HUES48 (cell line): ENCODE measurements around the gene CAPN10.

Experiments
- H3K27ac ChIP-seq: one replicate; pipeline ENCODE4 v1.7.0; 2013; ENCODE audit warnings: low read depth, low read length, inconsistent platforms
- H3K27me3 ChIP-seq: 2 replicates; pipeline ENCODE4 v1.6.1; 2013; ENCODE audit warnings: mild to moderate bottlenecking, low read length; ENCODE audit not compliant: control insufficient read depth, insufficient read depth
- H3K36me3 ChIP-seq: 2 replicates; pipeline ENCODE4 v1.6.1; 2013; ENCODE audit warnings: low read length; ENCODE audit not compliant: control insufficient read depth, insufficient read depth
- H3K4me1 ChIP-seq: 2 replicates; pipeline ENCODE4 v1.6.1; 2013; ENCODE audit warnings: mild to moderate bottlenecking, low read length; ENCODE audit not compliant: control insufficient read depth, insufficient read depth
- H3K4me3 ChIP-seq: 2 replicates; pipeline ENCODE4 v1.5.1; 2013; ENCODE audit warnings: mild to moderate bottlenecking, low read depth, low read length
- H3K9ac ChIP-seq: 2 replicates; pipeline ENCODE4 v1.6.1; 2013; ENCODE audit warnings: mild to moderate bottlenecking, low read depth, low read length, moderate library complexity
- H3K9me3 ChIP-seq: 2 replicates; pipeline ENCODE4 v1.6.1; 2013; ENCODE audit warnings: low read length; ENCODE audit not compliant: control insufficient read depth, insufficient read depth

CAPN10 gene

GRCh38 chr2:240593703-240594451 lies 7.3 kb downstream of the CAPN10 start:
- H3K27ac ChIP-seq = no peak overlapping the region
- no peaks in the 10 kb centered on the region for H3K9me3 ChIP-seq
- H3K9ac ChIP-seq = no peak overlapping the region
- H3K27me3 ChIP-seq = no peaks in the 10 kb centered on the region
- H3K4me3 ChIP-seq = no peak overlapping the region
- no peaks in the 10 kb centered on the region for H3K4me1 ChIP-seq
- peaks cover 48% of the 10 kb centered on the region for H3K36me3 ChIP-seq

- Histone ChIP-seq H3K9ac (no peak overlapping the region), H3K36me3 (peaks cover 52% of the 10 kb centered on the region), H3K27ac (no peak overlapping the region), H3K27me3 (no peaks in the 10 kb centered on the region), H3K4me1 (no peaks in the 10 kb centered on the region), H3K4me3 (no peak overlapping the region), H3K9me3 (no peaks in the 10 kb centered on the region)
Observed at GRCh38 chr2:240594511-240595380, 8.2 kb downstream of the CAPN10 start.

- H3K27ac ChIP-seq = no peak overlapping the region
- H3K9me3 ChIP-seq = no peaks in the 10 kb centered on the region
- no peaks in the 10 kb centered on the region for H3K27me3 ChIP-seq
- H3K9ac ChIP-seq = no peak overlapping the region
- H3K4me1 ChIP-seq = no peaks in the 10 kb centered on the region
- H3K36me3 ChIP-seq = peaks cover 49% of the 10 kb centered on the region
- no peak overlapping the region for H3K4me3 ChIP-seq
Observed at GRCh38 chr2:240595381-240596079, 9.0 kb downstream of the CAPN10 start.

GRCh38 chr2:240596080-240596460 lies 9.5 kb downstream of the CAPN10 start:
- Histone ChIP-seq H3K9ac (no peak overlapping the region), H3K4me3 (no peak overlapping the region), H3K36me3 (peaks cover 44% of the 10 kb centered on the region), H3K27me3 (no peaks in the 10 kb centered on the region), H3K27ac (no peak overlapping the region), H3K4me1 (no peaks in the 10 kb centered on the region), H3K9me3 (no peaks in the 10 kb centered on the region)

- Histone ChIP-seq H3K27me3 (no peaks in the 10 kb centered on the region), H3K4me1 (no peaks in the 10 kb centered on the region), H3K4me3 (no peak overlapping the region), H3K36me3 (peaks cover 39% of the 10 kb centered on the region), H3K9ac (no peak overlapping the region), H3K27ac (no peak overlapping the region), H3K9me3 (no peaks in the 10 kb centered on the region)
Observed at GRCh38 chr2:240596491-240596931, 10.0 kb downstream of the CAPN10 start.

GRCh38 chr2:240597054-240597418 lies 10.5 kb downstream of the CAPN10 start:
- Histone ChIP-seq H3K4me1 (no peaks in the 10 kb centered on the region), H3K27me3 (no peaks in the 10 kb centered on the region), H3K4me3 (no peak overlapping the region), H3K9me3 (no peaks in the 10 kb centered on the region), H3K36me3 (peaks cover 37% of the 10 kb centered on the region), H3K27ac (no peak overlapping the region), H3K9ac (no peak overlapping the region)

- Histone ChIP-seq H3K4me1 (no peaks in the 10 kb centered on the region), H3K27ac (no peak overlapping the region), H3K36me3 (peaks cover 34% of the 10 kb centered on the region), H3K9me3 (no peaks in the 10 kb centered on the region), H3K27me3 (no peaks in the 10 kb centered on the region), H3K4me3 (no peak overlapping the region), H3K9ac (no peak overlapping the region)
Observed at GRCh38 chr2:240597419-240598181, 11.1 kb downstream of the CAPN10 start.

GRCh38 chr2:240598311-240598911 lies 11.9 kb downstream of the CAPN10 start:
- H3K9me3 ChIP-seq = no peaks in the 10 kb centered on the region

GRCh38 chr2:240599141-240599583 lies 12.6 kb downstream of the CAPN10 start:
- H3K36me3 ChIP-seq = peaks cover 34% of the 10 kb centered on the region
- no peak overlapping the region for H3K27ac ChIP-seq
- H3K4me3 ChIP-seq = no peak overlapping the region
- H3K27me3 ChIP-seq = no peaks in the 10 kb centered on the region
- no peaks in the 10 kb centered on the region for H3K4me1 ChIP-seq
- no peak overlapping the region for H3K9ac ChIP-seq
- no peaks in the 10 kb centered on the region for H3K9me3 ChIP-seq

More at GRCh38 chr2:240598311-240598911, 11.9 kb downstream of the CAPN10 start:
- H3K27ac ChIP-seq = no peak overlapping the region
- peaks cover 34% of the 10 kb centered on the region for H3K36me3 ChIP-seq
- no peak overlapping the region for H3K9ac ChIP-seq
- H3K27me3 ChIP-seq = no peaks in the 10 kb centered on the region
- no peak overlapping the region for H3K4me3 ChIP-seq
- H3K4me1 ChIP-seq = no peaks in the 10 kb centered on the region

GRCh38 chr2:240600451-240600961 lies 14.0 kb downstream of the CAPN10 start:
- Histone ChIP-seq H3K27me3 (no peaks in the 10 kb centered on the region), H3K4me3 (no peak overlapping the region), H3K36me3 (peaks cover 34% of the 10 kb centered on the region), H3K9ac (no peak overlapping the region), H3K9me3 (no peaks in the 10 kb centered on the region), H3K27ac (no peak overlapping the region), H3K4me1 (no peaks in the 10 kb centered on the region)
